Stimulated activated memory B cell treated with anti-CD40 and anti-IgM and Interleukin-4, amounts not matched to agents 10 μg/mL and 1 μg/mL and 100 μg/mL, for 72 hours (primary cell): Measurements from ENCODE around the gene TULP1.

Source experiments
- ATAC-seq: fragments of 150-1000 bp; cut with Tn5 transposase; 2 replicates; pipeline ENCODE4 v1.10.0; 2021
- H3K27ac Mint-ChIP-seq: one replicate; pipeline ENCODE4 v1.8.0; 2022; ENCODE audit warnings: mild to moderate bottlenecking, mixed read lengths
- H3K27me3 Mint-ChIP-seq: one replicate; pipeline ENCODE4 v1.8.0; 2022; ENCODE audit warnings: mixed read lengths
- H3K36me3 Mint-ChIP-seq: one replicate; pipeline ENCODE4 v1.8.0; 2022; ENCODE audit warnings: mixed read lengths
- H3K4me1 Mint-ChIP-seq: one replicate; pipeline ENCODE4 v1.8.0; 2022; ENCODE audit warnings: mixed read lengths
- H3K4me3 Mint-ChIP-seq: one replicate; pipeline ENCODE4 v1.8.0; 2022; ENCODE audit warnings: mild to moderate bottlenecking, moderate library complexity, mixed read lengths
- H3K9me3 Mint-ChIP-seq: one replicate; pipeline ENCODE4 v1.8.0; 2022; ENCODE audit warnings: mixed read lengths

TULP1 gene

GRCh38 chr6:35511562-35511941, 1.1 kb downstream of the TULP1 start:
- peaks cover 65% of the 10 kb centered on the region for H3K27me3 Mint-ChIP-seq
- H3K9me3 Mint-ChIP-seq, result no peaks in the 10 kb centered on the region
- no peak overlapping the region for H3K27ac Mint-ChIP-seq
- peaks cover 21% of the 10 kb centered on the region for H3K4me1 Mint-ChIP-seq
- ATAC-seq, result peak; percentile 31
- H3K4me3 Mint-ChIP-seq, result no peak overlapping the region
- no peaks in the 10 kb centered on the region for H3K36me3 Mint-ChIP-seq

- ATAC-seq, result no peak
- Mint-ChIP-seq H3K4me1 (peaks cover 21% of the 10 kb centered on the region), H3K27me3 (peaks cover 70% of the 10 kb centered on the region), H3K9me3 (no peaks in the 10 kb centered on the region), H3K4me3 (no peak overlapping the region), H3K27ac (no peak overlapping the region), H3K36me3 (no peaks in the 10 kb centered on the region)
Measured at GRCh38 chr6:35510916-35511561, 1.7 kb downstream of the TULP1 start.

GRCh38 chr6:35508542-35508941, 4.2 kb downstream of the TULP1 start:
- peaks cover 67% of the 10 kb centered on the region for H3K27me3 Mint-ChIP-seq
- H3K4me1 Mint-ChIP-seq, result peaks cover 21% of the 10 kb centered on the region
- no peak for ATAC-seq
- no peaks in the 10 kb centered on the region for H3K36me3 Mint-ChIP-seq
- no peak overlapping the region for H3K27ac Mint-ChIP-seq
- H3K4me3 Mint-ChIP-seq, result no peak overlapping the region
- H3K9me3 Mint-ChIP-seq, result no peaks in the 10 kb centered on the region

GRCh38 chr6:35508027-35508426, 4.7 kb downstream of the TULP1 start:
- H3K9me3 Mint-ChIP-seq, result no peaks in the 10 kb centered on the region
- ATAC-seq, result no peak
- H3K27ac Mint-ChIP-seq, result no peak overlapping the region
- no peak overlapping the region for H3K4me3 Mint-ChIP-seq
- peaks cover 21% of the 10 kb centered on the region for H3K4me1 Mint-ChIP-seq
- peaks cover 67% of the 10 kb centered on the region for H3K27me3 Mint-ChIP-seq
- no peaks in the 10 kb centered on the region for H3K36me3 Mint-ChIP-seq

- Mint-ChIP-seq H3K4me1 (peaks cover 19% of the 10 kb centered on the region), H3K36me3 (no peaks in the 10 kb centered on the region), H3K27me3 (peaks cover 67% of the 10 kb centered on the region), H3K4me3 (no peak overlapping the region), H3K9me3 (no peaks in the 10 kb centered on the region), H3K27ac (no peak overlapping the region)
- ATAC-seq, result no peak
Measured at GRCh38 chr6:35507221-35507620, 5.5 kb downstream of the TULP1 start.

- Mint-ChIP-seq H3K4me1 (peaks cover 12% of the 10 kb centered on the region), H3K4me3 (no peak overlapping the region), H3K9me3 (no peaks in the 10 kb centered on the region), H3K27ac (no peak overlapping the region), H3K36me3 (no peaks in the 10 kb centered on the region), H3K27me3 (peaks cover 67% of the 10 kb centered on the region)
- no peak for ATAC-seq
Measured at GRCh38 chr6:35506536-35506935, 6.2 kb downstream of the TULP1 start.

GRCh38 chr6:35505999-35506412, 6.7 kb downstream of the TULP1 start:
- Mint-ChIP-seq H3K27me3 (peaks cover 67% of the 10 kb centered on the region), H3K4me1 (peaks cover 8% of the 10 kb centered on the region), H3K27ac (no peak overlapping the region), H3K9me3 (no peaks in the 10 kb centered on the region), H3K36me3 (no peaks in the 10 kb centered on the region), H3K4me3 (no peak overlapping the region)
- ATAC-seq, result peak; percentile 27

- ATAC-seq, result no peak
- Mint-ChIP-seq H3K4me3 (no peak overlapping the region), H3K27me3 (peaks cover 68% of the 10 kb centered on the region), H3K36me3 (no peaks in the 10 kb centered on the region), H3K27ac (no peak overlapping the region), H3K4me1 (peaks cover 4% of the 10 kb centered on the region), H3K9me3 (no peaks in the 10 kb centered on the region)
Measured at GRCh38 chr6:35503534-35503933, 9.2 kb downstream of the TULP1 start.

GRCh38 chr6:35501784-35502183, 10.9 kb downstream of the TULP1 start:
- Mint-ChIP-seq H3K9me3 (no peaks in the 10 kb centered on the region), H3K4me3 (no peak overlapping the region), H3K27ac (no peak overlapping the region), H3K4me1 (peaks cover 12% of the 10 kb centered on the region), H3K27me3 (peaks cover 75% of the 10 kb centered on the region), H3K36me3 (no peaks in the 10 kb centered on the region)
- ATAC-seq, result no peak

- no peak for ATAC-seq
Measured at GRCh38 chr6:35500782-35501181, 11.9 kb downstream of the TULP1 start.

GRCh38 chr6:35499372-35499771, 13.3 kb downstream of the TULP1 start:
- H3K4me1 Mint-ChIP-seq, result peaks cover 20% of the 10 kb centered on the region
- no peak overlapping the region for H3K27ac Mint-ChIP-seq
- no peaks in the 10 kb centered on the region for H3K36me3 Mint-ChIP-seq
- H3K27me3 Mint-ChIP-seq, result peaks cover 71% of the 10 kb centered on the region
- ATAC-seq, result no peak
- H3K9me3 Mint-ChIP-seq, result no peaks in the 10 kb centered on the region
- H3K4me3 Mint-ChIP-seq, result no peak overlapping the region

More at GRCh38 chr6:35500782-35501181, 11.9 kb downstream of the TULP1 start:
- Mint-ChIP-seq H3K4me3 (no peak overlapping the region), H3K9me3 (no peaks in the 10 kb centered on the region), H3K4me1 (peaks cover 12% of the 10 kb centered on the region), H3K36me3 (no peaks in the 10 kb centered on the region), H3K27me3 (peaks cover 65% of the 10 kb centered on the region), H3K27ac (no peak overlapping the region)

- Mint-ChIP-seq H3K27me3 (peaks cover 75% of the 10 kb centered on the region), H3K4me3 (peak overlapping the region; percentile 76), H3K9me3 (no peaks in the 10 kb centered on the region), H3K36me3 (no peaks in the 10 kb centered on the region), H3K4me1 (peaks cover 27% of the 10 kb centered on the region), H3K27ac (peak overlapping the region; percentile 36)
- ATAC-seq, result no peak
Measured at GRCh38 chr6:35498422-35499067, 14.2 kb downstream of the TULP1 start.

GRCh38 chr6:35497571-35498421, 14.9 kb downstream of the TULP1 start:
- peaks cover 77% of the 10 kb centered on the region for H3K27me3 Mint-ChIP-seq
- ATAC-seq, result peak; percentile 37
- peak overlapping the region; percentile 36 for H3K27ac Mint-ChIP-seq
- H3K4me3 Mint-ChIP-seq, result peak overlapping the region; percentile 76
- no peaks in the 10 kb centered on the region for H3K9me3 Mint-ChIP-seq
- H3K4me1 Mint-ChIP-seq, result peaks cover 33% of the 10 kb centered on the region
- no peaks in the 10 kb centered on the region for H3K36me3 Mint-ChIP-seq

- Mint-ChIP-seq H3K27ac (peak within 1 kb of the TSS; percentile 36), H3K4me3 (peak within 1 kb of the TSS; percentile 76), H3K36me3 (no peaks in the 10 kb centered on the region), H3K27me3 (peaks cover 76% of the 10 kb centered on the region), H3K9me3 (no peaks in the 10 kb centered on the region), H3K4me1 (peaks cover 37% of the 10 kb centered on the region)
- ATAC-seq, result peak; percentile 71
Measured at GRCh38 chr6:35496841-35497570, 15.7 kb downstream of the TULP1 start, which contains the start of gene TEAD3. TSS of gene TEAD3 (minus strand) at chr6:35497079.
